ENCODE measurements around the gene UGT2B17. TPM values are rescaled to one million over a fixed set of nuclear protein-coding genes. Genes with fewer than 3 reads are reported as not detected.
"Not testable (repeated sequence)": the region's sequence is repeated elsewhere in the genome, so short reads cannot be mapped to it uniquely, and the experiment has no call there.

Gene UGT2B17
- total RNA-seq, 2 donors from 2014 or later, result not detected

DNA sequence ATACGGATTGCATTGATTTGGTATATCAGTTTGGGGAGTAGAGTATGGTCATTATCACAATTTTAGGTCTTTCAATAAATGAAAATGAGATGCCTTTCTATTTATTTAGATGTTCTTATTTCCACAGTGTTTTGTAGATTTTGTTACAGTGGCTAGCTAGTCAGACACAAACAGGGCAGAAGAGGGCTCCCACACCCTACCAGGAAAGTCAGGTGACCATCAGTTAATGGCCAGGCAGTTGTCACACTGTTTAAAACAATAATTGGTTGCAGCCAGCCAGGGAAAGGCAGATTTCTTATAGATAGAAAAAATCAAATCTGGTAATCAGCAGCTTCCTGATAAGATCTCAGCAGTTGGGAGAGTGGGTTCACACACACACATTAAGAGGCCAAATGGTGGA is 57.2 kb downstream of the UGT2B17 start:
- Mint-ChIP-seq H3K27ac (no peak overlapping the region), H3K9me3 (no peaks in the 10 kb centered on the region), H3K4me3 (no peak overlapping the region), H3K4me1 (no peaks in the 10 kb centered on the region), H3K27me3 (ENCODE audit: insufficient read depth) (no peaks in the 10 kb centered on the region), H3K36me3 (ENCODE audit: low read depth) (no peaks in the 10 kb centered on the region)
- H3K36me3 ChIP-seq (ENCODE audit: control insufficient read depth, insufficient read depth, low read length), result no peaks in the 10 kb centered on the region
- H3K27me3 ChIP-seq (ENCODE audit: control insufficient read depth, insufficient read depth, low read length, poor library complexity, severe bottlenecking), result no peaks in the 10 kb centered on the region
- H3K27ac ChIP-seq (ENCODE audit: low read depth, low read length), result no peak overlapping the region
- H3K9me3 ChIP-seq (ENCODE audit: control insufficient read depth, low read length), result no peaks in the 10 kb centered on the region
- TF ChIP-seq, protein P1, sequence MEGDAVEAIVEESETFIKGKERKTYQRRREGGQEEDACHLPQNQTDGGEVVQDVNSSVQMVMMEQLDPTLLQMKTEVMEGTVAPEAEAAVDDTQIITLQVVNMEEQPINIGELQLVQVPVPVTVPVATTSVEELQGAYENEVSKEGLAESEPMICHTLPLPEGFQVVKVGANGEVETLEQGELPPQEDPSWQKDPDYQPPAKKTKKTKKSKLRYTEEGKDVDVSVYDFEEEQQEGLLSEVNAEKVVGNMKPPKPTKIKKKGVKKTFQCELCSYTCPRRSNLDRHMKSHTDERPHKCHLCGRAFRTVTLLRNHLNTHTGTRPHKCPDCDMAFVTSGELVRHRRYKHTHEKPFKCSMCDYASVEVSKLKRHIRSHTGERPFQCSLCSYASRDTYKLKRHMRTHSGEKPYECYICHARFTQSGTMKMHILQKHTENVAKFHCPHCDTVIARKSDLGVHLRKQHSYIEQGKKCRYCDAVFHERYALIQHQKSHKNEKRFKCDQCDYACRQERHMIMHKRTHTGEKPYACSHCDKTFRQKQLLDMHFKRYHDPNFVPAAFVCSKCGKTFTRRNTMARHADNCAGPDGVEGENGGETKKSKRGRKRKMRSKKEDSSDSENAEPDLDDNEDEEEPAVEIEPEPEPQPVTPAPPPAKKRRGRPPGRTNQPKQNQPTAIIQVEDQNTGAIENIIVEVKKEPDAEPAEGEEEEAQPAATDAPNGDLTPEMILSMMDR (conservative IDR thresholded peaks at IDR 0.05), result no peak
- no peak overlapping the region for H3K9ac ChIP-seq (ENCODE audit: extremely low read depth, low read length, poor library complexity, severe bottlenecking)
- no peaks in the 10 kb centered on the region for H3K4me1 ChIP-seq (ENCODE audit: control insufficient read depth, insufficient read depth, low read length)
- no peak for DNase-seq
- no peak overlapping the region for H3K4me3 ChIP-seq (ENCODE audit: low read length)
- 88% methylated on average over 1 of the region's 1 CpG; no CpG with 5 or more reads in 1 of the 2 experiments for WGBS, 2 experiments (ENCODE audit: insufficient coverage in 1 of 2, insufficient read length in 1 of 2)

DNA sequence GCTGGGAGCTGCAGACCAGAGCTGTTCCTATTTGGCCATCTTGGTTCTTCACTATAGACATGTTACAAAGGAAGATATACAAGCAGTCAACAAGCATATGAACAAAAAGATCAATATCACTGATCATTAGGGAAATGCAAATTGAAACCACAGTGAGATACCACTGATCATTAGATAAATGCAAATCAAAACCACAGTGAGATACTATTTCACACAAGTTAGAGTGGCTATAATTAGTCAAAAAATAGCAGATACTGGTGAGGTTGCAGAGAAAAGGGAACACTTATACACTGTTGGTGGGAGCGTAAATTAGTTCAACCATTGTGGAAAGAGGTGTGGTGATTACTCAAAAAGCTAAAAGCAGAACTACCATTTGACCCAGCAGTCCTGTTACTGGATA is 70.7 kb downstream of the UGT2B17 start:
- peaks cover 26% of the 10 kb centered on the region for H3K9me3 Mint-ChIP-seq
- H3K36me3 ChIP-seq (ENCODE audit: control insufficient read depth, insufficient read depth, low read length); H3K9ac ChIP-seq (ENCODE audit: extremely low read depth, low read length, poor library complexity, severe bottlenecking); H3K27me3 ChIP-seq (ENCODE audit: control insufficient read depth, insufficient read depth, low read length, poor library complexity, severe bottlenecking); H3K27ac Mint-ChIP-seq; H3K4me1 ChIP-seq (ENCODE audit: control insufficient read depth, insufficient read depth, low read length); H3K4me3 ChIP-seq (ENCODE audit: low read length); DNase-seq; H3K27ac ChIP-seq (ENCODE audit: low read depth, low read length); H3K27me3 Mint-ChIP-seq (ENCODE audit: insufficient read depth); H3K4me1 Mint-ChIP-seq; H3K36me3 Mint-ChIP-seq (ENCODE audit: low read depth); H3K4me3 Mint-ChIP-seq; H3K9me3 ChIP-seq (ENCODE audit: control insufficient read depth, low read length): not testable (repeated sequence)
- WGBS, 2 experiments (ENCODE audit: insufficient coverage in 1 of 2, insufficient read length in 1 of 2), result 100% methylated on average over 1 of the region's 1 CpG; no CpG with 5 or more reads in 1 of the 2 experiments

DNA sequence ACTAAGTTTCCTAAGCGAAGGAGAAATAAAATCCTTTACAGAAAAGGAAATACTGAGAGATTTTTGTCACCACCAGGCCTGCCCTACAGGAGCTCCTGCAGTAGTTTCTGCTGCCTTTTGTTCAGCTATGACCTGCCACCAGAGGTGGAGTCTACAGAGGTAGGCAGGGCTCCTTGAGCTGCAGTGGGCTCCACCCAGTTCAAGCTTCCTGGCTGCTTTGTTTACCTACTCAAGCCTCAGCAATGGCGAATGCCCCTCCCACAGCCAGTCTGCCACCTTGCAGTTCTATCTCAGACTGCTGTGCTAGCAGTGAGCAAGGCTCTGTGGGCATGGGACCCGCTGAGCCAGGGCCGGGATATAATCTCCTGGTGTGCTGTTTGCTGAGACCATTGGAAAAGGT is 71.3 kb downstream of the UGT2B17 start:
- H3K9ac ChIP-seq (ENCODE audit: extremely low read depth, low read length, poor library complexity, severe bottlenecking), result not testable (repeated sequence)

DNA sequence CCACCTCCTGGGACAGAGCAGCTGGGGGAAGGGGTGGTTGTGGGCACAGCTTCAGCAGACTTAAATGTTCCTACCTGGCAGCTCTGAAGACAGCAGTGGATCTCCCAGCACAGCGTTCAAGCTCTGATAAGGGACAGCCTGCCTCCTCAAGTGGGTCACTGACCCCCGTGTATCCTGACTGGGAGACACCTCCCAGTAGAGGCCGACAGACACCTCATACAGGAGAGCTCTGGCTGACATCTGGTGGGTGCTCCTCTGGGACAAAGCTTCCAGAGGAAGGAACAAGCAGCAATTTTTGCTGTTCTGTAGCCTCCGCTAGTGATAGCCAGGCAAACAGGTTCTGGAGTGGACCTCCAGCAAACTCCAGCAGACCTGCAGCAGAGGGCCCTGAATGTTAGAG is 72.7 kb downstream of the UGT2B17 start:
- not testable (repeated sequence) for H3K4me1 ChIP-seq (ENCODE audit: control insufficient read depth, insufficient read depth, low read length); H3K27me3 ChIP-seq (ENCODE audit: control insufficient read depth, insufficient read depth, low read length, poor library complexity, severe bottlenecking); H3K9ac ChIP-seq (ENCODE audit: extremely low read depth, low read length, poor library complexity, severe bottlenecking); H3K36me3 Mint-ChIP-seq (ENCODE audit: low read depth); DNase-seq; H3K36me3 ChIP-seq (ENCODE audit: control insufficient read depth, insufficient read depth, low read length); H3K27ac ChIP-seq (ENCODE audit: low read depth, low read length); H3K4me3 Mint-ChIP-seq; H3K27me3 Mint-ChIP-seq (ENCODE audit: insufficient read depth); H3K27ac Mint-ChIP-seq; H3K9me3 ChIP-seq (ENCODE audit: control insufficient read depth, low read length); H3K4me1 Mint-ChIP-seq; H3K4me3 ChIP-seq (ENCODE audit: low read length)
- H3K9me3 Mint-ChIP-seq, result peaks cover 26% of the 10 kb centered on the region
- TF ChIP-seq, protein P1 (conservative IDR thresholded peaks at IDR 0.05), result peak; percentile 18
- 90 to 100% methylated on average over 3 to 4 of the region's 4 CpGs for WGBS, 2 experiments (ENCODE audit: insufficient coverage in 1 of 2, insufficient read length in 1 of 2)

More for the DNA sequence above, 71.3 kb downstream of the UGT2B17 start:
- 94 to 100% methylated on average over 3 to 4 of the region's 4 CpGs for WGBS, 2 experiments (ENCODE audit: insufficient coverage in 1 of 2, insufficient read length in 1 of 2)
- not testable (repeated sequence) for H3K36me3 ChIP-seq (ENCODE audit: control insufficient read depth, insufficient read depth, low read length); H3K9me3 ChIP-seq (ENCODE audit: control insufficient read depth, low read length); H3K27ac Mint-ChIP-seq; H3K27me3 ChIP-seq (ENCODE audit: control insufficient read depth, insufficient read depth, low read length, poor library complexity, severe bottlenecking); H3K27ac ChIP-seq (ENCODE audit: low read depth, low read length); H3K36me3 Mint-ChIP-seq (ENCODE audit: low read depth); H3K4me3 Mint-ChIP-seq; H3K4me1 ChIP-seq (ENCODE audit: control insufficient read depth, insufficient read depth, low read length); H3K4me3 ChIP-seq (ENCODE audit: low read length); H3K4me1 Mint-ChIP-seq; H3K27me3 Mint-ChIP-seq (ENCODE audit: insufficient read depth); DNase-seq
- H3K9me3 Mint-ChIP-seq, result peaks cover 26% of the 10 kb centered on the region
